IPS-NIHi7 (cell line): Measurements from ENCODE around the gene ACAP3.
"Not testable (repeated sequence)": the region's sequence is repeated elsewhere in the genome, so short reads cannot be mapped to it uniquely, and the experiment has no call there.

Source experiments
- DNase-seq: peaks from one replicate; pipeline ENCODE4 v3.0.0; 2012; ENCODE audit warnings: mixed read lengths; ENCODE audit errors: extremely low spot score

Gene ACAP3

DNA sequence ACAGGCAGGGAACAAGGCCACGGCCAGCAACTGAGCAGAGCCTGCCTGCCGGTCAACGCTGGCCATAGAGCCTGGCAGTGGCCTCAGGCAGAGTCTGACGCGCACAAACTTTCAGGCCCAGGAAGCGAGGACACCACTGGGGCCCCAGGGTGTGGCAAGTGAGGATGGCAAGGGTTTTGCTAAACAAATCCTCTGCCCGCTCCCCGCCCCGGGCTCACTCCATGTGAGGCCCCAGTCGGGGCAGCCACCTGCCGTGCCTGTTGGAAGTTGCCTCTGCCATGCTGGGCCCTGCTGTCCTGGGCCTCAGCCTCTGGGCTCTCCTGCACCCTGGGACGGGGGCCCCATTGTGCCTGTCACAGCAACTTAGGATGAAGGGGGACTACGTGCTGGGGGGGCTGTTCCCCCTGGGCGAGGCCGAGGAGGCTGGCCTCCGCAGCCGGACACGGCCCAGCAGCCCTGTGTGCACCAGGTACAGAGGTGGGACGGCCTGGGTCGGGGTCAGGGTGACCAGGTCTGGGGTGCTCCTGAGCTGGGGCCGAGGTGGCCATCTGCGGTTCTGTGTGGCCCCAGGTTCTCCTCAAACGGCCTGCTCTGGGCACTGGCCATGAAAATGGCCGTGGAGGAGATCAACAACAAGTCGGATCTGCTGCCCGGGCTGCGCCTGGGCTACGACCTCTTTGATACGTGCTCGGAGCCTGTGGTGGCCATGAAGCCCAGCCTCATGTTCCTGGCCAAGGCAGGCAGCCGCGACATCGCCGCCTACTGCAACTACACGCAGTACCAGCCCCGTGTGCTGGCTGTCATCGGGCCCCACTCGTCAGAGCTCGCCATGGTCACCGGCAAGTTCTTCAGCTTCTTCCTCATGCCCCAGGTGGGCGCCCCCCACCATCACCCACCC, 23.6 kb upstream of the ACAP3 start, which contains the start of gene TAS1R3:
Gene TAS1R3 (plus strand): TSS at position 213 of the 898 bp plus-strand sequence. CDS start 66 bp downstream, at position 279.
- no peak for DNase-seq

DNA sequence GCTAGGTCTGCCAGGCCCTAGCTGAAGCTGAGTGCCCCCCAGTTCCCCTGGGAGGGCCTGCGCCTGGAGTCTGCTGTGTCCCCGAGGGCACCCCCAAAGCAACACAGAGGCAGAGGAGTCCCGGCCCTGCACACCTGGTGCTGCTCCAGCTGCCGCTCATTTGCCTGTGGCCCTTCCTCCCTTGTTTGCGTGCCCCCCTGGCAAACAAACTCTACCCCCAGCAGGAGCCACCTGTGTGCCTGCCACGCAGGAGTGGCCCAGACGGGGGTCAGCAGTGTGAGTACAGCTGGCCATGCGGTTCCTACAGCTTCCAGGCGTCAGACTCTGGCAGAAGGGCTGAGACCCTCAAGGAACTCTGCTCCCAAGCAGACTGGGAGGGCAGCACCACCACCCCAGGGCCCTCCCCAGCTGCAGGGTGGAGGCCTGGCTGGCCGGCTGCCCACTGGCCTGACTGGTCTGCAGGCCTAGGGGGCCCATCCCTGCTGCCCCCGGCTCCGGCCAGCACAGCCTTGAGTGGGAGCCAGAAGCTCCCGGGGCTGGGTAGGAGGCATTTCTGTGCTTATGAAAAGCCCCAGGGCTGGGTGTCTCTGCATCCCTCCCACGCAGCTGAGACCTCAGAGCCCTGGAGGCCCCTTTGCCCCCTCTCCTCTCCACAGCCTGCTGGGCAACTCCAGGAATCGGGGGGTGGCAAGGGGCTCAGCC, 22.8 kb upstream of the ACAP3 start:
- no peak for DNase-seq

DNA sequence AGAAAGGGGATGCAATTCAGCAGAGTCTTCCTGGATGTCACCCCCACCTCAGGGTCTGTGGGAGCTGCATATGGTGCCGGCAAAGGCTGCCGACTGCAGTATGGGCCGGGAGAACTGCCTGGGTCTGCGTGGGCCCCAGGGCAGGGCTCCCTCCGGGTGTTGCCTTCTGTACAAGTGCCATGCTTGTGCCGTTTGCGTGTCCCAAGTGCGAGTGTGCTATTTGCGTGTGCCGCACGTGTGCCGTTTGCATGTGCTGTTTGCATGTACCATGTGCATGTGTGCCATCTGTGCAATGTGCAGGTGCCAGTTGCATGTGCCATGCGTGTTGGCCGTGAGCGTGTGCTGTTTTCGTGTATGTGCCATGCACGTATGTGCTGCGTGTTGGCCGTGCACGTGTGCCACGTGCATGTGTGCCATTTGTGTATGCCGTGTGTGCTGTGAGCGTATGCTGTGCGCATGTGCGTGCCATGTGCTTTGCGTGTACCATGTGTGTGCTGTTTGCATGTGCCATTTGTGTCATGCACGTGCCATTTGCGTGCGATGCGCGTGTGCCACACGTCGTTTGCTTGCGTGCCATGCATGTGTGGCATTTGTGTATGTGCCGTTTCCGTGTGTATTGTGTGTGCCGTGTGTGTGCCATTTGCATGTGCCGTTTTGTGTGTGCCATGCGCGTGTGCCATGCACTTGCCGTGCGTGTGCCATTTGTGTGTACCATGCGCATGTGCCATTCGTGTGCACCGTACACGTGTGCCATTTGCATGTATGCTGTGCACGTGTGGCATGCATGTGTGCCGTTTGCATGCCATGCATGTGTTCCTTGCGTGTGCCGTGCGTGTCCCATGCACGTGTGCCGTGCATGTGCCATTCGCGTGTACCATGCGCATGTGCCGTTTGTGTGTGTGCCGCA, 21.8 kb upstream of the ACAP3 start:
- no peak for DNase-seq

DNA sequence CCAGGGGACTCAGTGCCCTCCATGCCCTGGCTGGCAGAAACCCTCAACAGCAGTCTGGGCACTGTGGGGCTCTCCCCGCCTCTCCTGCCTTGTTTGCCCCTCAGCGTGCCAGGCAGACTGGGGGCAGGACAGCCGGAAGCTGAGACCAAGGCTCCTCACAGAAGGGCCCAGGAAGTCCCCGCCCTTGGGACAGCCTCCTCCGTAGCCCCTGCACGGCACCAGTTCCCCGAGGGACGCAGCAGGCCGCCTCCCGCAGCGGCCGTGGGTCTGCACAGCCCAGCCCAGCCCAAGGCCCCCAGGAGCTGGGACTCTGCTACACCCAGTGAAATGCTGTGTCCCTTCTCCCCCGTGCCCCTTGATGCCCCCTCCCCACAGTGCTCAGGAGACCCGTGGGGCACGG, 20.5 kb upstream of the ACAP3 start:
- DNase-seq: no peak

DNA sequence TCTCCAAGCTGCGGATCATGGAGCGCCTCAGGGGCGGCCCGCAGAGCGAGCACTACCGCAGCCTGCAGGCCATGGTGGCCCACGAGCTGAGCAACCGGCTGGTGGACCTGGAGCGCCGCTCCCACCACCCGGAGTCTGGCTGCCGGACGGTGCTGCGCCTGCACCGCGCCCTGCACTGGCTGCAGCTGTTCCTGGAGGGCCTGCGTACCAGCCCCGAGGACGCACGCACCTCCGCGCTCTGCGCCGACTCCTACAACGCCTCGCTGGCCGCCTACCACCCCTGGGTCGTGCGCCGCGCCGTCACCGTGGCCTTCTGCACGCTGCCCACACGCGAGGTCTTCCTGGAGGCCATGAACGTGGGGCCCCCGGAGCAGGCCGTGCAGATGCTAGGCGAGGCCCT, 19.6 kb upstream of the ACAP3 start:
- DNase-seq: no peak

DNA sequence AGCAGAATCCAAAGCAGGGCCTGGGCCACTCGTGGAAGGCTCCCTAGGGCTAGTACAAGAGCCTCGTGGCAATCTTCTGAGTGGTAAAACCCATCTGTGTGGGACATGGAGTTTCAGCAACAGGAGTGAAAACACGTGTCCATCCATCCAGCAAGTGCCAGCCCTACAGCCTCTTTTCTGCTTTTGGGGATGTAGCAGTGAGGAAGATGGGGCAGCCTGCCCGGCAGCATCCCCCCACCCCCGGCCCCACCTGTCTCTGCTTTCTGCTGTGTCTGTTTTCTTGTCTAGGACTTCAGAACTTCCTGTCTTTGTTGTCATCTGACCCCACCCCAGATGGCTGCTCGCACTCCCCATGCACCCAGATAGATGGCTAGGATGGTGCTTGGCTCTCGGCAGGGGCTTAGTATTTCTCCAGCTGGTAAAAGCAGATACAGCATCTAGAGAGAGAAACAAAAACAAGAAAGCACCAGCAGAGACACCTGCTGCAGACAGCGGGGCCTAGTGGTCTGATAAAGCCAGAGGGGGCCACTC, 18.4 kb upstream of the ACAP3 start:
- DNase-seq: no peak

GRCh38 chr1:1325288-1326074, 17.8 kb upstream of the ACAP3 start:
- no peak for DNase-seq

DNA sequence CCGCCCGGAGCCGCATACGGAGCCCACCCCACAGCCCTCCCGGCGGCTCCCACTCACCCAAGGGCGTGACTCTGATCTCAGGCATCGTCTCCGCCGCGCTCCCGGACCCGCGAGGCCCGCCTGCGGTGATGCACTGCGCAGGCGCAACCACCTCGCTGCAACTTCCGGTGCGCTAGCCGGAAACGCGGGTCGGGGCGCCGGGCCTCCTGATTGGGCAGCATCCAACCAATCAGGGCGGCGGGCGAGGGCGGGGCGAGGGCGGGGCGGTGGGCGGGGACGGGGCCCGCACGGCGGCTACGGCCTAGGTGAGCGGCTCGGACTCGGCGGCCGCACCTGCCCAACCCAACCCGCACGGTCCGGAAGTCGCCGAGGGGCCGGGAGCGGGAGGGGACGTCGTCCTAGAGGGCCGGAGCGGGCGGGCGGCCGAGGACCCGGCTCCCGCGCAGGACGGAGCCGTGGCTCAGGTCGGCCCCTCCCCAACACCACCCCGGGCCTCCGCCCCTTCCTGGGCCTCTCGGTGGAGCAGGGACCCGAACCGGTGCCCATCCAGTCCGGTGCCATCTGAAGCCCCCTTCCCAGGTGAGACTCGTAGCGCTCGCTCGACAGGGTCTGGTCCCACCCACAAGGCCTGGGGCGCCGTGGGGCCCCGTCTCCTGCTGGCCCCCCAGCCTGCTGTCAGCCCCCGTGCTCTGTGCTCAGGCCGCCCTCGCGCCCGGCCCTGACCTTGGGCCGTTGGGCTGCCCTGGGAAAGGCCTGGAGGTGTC, 17.0 kb upstream of the ACAP3 start, which contains the start of the genes CPTP and INTS11:
Gene CPTP (plus strand): TSS at position 279 of the 764 bp plus-strand sequence. CDS start 2,109 bp downstream, outside the sequence.
Gene INTS11 (minus strand): TSS at position 137 of the 764 bp plus-strand sequence. CDS start 52 bp downstream, at position 85.
- peak; percentile 97 for DNase-seq

DNA sequence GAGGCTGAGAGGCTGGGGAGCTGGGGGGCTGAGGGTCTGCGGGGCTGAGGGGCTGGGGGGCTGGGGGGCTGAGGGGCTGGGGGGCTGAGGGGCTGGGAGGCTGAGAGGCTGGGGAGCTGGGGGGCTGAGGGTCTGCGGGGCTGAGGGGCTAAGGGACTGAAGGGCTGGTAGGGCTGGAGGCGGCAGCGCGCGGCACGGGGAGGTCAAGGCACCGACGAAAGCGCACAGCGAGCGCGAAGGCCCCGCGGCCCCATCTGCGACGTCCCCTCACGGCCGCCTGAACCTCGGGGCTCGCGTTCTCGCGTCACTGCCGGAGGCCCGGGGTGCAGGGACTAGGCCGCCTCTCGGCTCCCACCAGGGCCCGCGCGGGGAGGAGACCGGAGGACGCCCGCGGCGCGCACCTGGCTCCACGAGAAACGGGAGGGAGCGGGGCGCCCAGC, 16.4 kb upstream of the ACAP3 start:
- DNase-seq: no peak

DNA sequence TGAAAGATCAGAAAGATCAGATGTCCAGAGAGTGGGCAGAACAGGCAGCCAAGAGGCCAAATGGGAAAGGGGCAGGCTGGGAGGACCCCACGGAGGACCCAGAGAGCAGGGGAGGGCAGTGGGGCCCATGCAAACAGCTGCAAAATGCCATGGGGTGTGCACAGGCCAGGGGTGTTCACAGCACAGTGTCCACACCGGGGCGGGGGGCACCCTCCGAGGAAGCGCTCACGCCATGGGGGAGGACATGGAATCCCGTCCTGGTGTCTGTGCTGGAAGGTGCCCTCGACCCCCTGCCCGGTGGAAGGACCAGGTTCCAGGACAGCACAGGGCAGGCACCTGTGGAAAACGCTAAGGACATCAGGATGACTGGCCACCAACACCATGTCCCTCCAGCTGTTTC, 15.2 kb upstream of the ACAP3 start:
- no peak for DNase-seq

DNA sequence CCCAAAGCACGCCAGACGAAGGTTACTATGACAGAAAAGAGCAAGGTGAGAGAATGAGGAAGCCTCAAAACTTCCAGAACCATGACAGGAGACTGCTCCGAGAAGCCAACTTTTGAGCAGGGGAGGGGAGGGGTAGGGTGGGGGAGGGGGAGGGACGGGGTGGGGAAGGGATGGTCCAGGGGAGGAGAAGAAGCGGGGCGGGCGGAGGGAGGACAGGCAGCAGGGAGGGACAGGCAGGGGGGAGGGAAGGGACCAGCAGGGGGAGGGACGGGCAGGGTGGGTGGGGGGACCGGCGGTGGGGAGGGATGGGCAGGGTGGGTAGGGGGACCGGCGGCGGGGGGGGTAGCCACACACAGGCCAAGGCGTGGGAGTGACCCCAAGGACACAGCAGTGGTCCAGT, 14.7 kb upstream of the ACAP3 start:
- DNase-seq: no peak

GRCh38 chr1:1321477-1321876, 13.7 kb upstream of the ACAP3 start:
- no peak for DNase-seq

DNA sequence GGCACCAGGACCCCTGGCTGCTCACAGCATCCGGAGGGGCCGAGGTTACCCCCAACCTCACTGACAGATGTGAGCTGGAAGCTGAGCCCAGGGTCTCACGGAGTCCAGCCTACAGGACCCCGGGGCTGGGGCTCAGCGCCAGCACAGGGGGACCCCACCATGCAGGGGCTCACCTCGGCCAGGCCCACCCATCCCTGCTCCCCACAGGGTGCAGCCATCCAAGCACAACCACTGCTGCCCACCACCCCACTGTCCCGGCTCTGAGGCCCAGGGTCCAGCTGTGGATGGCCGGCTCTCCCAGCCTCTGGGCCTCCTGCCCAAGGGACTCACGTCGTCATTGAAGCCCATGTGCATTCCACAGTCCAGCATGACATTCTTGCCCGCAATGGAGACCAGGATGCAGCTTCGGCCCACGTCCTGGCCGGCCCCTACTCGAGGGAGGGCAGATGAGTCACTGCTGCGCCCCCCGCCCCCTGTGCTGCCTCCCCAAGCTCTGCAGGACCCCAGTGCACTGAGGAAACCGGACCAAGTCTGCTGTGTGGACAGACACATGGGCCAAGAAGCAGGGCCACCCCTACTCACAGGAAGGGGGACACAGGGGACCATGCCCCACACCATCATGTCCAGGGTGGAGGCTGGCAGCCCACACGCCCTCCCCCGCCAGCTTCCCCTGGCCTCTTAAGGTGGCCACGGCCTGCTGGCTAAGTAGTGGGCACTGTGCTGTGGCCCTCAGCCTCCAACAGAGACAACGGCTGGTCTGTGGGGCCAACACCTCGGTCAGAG, 13.1 kb upstream of the ACAP3 start:
- no peak for DNase-seq

GRCh38 chr1:1319646-1319941, 11.9 kb upstream of the ACAP3 start:
- DNase-seq: no peak

DNA sequence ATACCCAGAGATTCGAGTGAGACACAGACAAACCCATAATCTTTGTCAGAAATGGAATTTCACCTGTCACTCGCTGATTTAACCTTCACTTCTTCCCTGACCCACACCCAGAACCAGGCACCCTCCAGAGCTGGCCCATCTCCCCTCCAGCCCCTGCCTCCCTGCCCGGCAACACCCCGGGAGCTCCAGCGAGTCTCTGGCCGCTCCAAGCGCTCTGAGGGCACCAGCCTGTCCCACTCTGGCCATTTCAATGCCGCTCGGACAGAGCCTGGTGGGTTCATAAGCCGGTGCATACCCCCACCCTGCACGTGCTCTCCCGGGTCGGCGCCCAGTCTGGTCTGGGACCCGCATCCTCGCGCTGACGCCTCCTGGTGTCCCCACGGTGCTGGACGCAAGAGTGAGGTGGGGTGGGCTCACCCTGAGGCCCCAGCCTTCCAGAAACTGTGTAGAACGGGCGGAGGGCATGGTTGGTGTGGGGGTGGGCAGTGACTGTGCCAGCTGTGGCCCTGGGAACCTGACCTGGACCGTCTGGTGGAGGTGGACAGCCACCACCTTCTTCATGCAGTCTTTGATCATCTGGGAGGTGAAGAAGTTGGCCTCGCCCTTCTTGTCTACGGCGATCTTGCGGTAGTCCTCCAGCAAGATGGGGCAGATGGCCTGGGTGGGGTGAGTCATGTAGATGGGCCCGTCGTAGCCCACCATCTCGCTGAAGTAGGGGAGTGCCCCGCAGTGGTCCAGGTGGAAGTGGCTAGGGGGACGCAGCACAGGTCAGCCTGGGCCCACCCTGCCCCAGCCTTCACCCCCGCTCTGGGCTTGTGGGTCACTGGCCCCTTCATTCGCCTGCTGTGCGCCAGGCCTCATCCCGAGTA, 11.3 kb upstream of the ACAP3 start:
- DNase-seq: no peak

GRCh38 chr1:1318131-1318652, 10.5 kb upstream of the ACAP3 start:
- DNase-seq: no peak

GRCh38 chr1:1317420-1317819, 9.7 kb upstream of the ACAP3 start:
- DNase-seq: no peak

GRCh38 chr1:1316199-1316598, 8.5 kb upstream of the ACAP3 start:
- not testable (repeated sequence) for DNase-seq
